K562 (cell line): ENCODE measurements around the gene TAF1A. TPM values are rescaled to one million over a fixed set of nuclear protein-coding genes. Genes with fewer than 3 reads are reported as not detected.

ENCODE experiments used
- CBFA2T2 ChIP-seq: fragments of 450-650 bp; conservative IDR thresholded peaks from 2 replicates; pipeline ENCODE4 v1.6.1; 2017; ENCODE audit warnings: mild to moderate bottlenecking
- CBX1 ChIP-seq: sonication (generic); IDR thresholded peaks from 2 replicates; pipeline ENCODE4 v1.6.1; 2016; ENCODE audit warnings: antibody characterized with exemption, low read depth, mild to moderate bottlenecking
- HMBOX1 ChIP-seq: sonication (generic); IDR thresholded peaks from 2 replicates; pipeline ENCODE4 v1.6.1; 2016
- STAT6 ChIP-seq: sonication (generic); formaldehyde crosslinking; IDR thresholded peaks from 2 replicates; pipeline ENCODE4 v1.8.1; 2023; ENCODE audit warnings: mild to moderate bottlenecking, missing genetic modification reagents
- ZNF589 ChIP-seq: fragments of 200-800 bp; sonication (Bioruptor generic); IDR thresholded peaks from 2 replicates; pipeline ENCODE4 v1.6.1; 2016; ENCODE audit warnings: low read depth, missing genetic modification characterization, missing compliant biosample characterization
- ZNF77 ChIP-seq: fragments of 250-450 bp; sonication (Bioruptor Pico); IDR thresholded peaks from 2 replicates; pipeline ENCODE4 v1.5.0; 2020
- polyA plus RNA-seq, 8 experiments: library from polyadenylated mRNA; depleted of rRNA in 4 of 8; stranded (reverse) in 5 of 8; unstranded in 3 of 8; fragments of >200 nt; fragmentation: Nextera tagmentation in 2 of 8; fragmentation: Illumina TruSeq in 1 of 8; extraction: Ambion mirVana in 2 of 8; extraction: Trizol in 1 of 8; gene quantifications; 2 replicates each; pipeline versions ENCODE4 v1.2.1 to v1.2.3, GENCODE V29; 2011 to 2014; ENCODE audit warnings: inconsistent platforms in 1 of 8, missing spikeins in 1 of 8
- total RNA-seq, 7 experiments: library from RNA; depleted of rRNA in 6 of 7; stranded (reverse); fragments of >200 nt in 6 of 7; fragmentation: Illumina TruSeq in 2 of 7; extraction: Trizol in 2 of 7; gene quantifications; 2 replicates each; pipeline versions ENCODE4 v1.2.1 to v1.2.3, GENCODE V29; 2011 to 2021; ENCODE audit warnings: low replicate concordance in 1 of 7
- TF ChIP-seq, protein P1 (sequence below): fragments of 200-600 bp; sonication (generic); IDR thresholded peaks from one replicate; pipeline ENCODE4 v1.6.1; 2012; ENCODE audit warnings: mild to moderate bottlenecking, low read depth, low read length, inconsistent platforms
- TF ChIP-seq, protein P2 (sequence below): fragments of 250-450 bp; sonication (Bioruptor Pico); IDR thresholded peaks from 2 replicates; pipeline ENCODE4 v1.5.0; 2022; ENCODE audit warnings: mild to moderate bottlenecking

Gene TAF1A
- total and polyA plus RNA-seq, 9 of the 15 experiments (the other 6 are each of a cell fraction or from before 2014, with no cell fraction given): 17.8 to 36.8 (median 25.3) TPM

DNA sequence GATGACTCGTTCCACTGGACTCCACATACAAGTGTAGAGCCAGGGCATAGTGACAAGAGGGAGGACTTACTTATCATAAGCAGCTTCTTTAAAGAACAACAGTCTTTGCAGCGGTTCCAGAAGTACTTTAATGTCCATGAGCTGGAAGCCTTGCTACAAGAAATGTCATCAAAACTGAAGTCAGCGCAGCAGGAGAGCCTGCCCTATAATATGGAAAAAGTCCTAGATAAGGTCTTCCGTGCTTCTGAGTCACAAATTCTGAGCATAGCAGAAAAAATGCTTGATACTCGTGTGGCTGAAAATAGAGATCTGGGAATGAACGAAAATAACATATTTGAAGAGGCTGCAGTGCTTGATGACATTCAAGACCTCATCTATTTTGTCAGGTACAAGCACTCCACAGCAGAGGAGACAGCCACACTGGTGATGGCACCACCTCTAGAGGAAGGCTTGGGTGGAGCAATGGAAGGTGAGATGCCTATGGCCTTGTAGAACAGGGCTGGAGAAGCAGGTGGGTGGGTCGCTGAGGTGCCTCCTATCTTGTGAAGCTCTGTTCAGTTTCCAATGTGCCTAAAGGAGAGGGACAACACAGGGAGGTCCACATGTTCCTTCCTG is 40.3 kb upstream of the TAF1A start (continued):
- TF ChIP-seq, protein P1, sequence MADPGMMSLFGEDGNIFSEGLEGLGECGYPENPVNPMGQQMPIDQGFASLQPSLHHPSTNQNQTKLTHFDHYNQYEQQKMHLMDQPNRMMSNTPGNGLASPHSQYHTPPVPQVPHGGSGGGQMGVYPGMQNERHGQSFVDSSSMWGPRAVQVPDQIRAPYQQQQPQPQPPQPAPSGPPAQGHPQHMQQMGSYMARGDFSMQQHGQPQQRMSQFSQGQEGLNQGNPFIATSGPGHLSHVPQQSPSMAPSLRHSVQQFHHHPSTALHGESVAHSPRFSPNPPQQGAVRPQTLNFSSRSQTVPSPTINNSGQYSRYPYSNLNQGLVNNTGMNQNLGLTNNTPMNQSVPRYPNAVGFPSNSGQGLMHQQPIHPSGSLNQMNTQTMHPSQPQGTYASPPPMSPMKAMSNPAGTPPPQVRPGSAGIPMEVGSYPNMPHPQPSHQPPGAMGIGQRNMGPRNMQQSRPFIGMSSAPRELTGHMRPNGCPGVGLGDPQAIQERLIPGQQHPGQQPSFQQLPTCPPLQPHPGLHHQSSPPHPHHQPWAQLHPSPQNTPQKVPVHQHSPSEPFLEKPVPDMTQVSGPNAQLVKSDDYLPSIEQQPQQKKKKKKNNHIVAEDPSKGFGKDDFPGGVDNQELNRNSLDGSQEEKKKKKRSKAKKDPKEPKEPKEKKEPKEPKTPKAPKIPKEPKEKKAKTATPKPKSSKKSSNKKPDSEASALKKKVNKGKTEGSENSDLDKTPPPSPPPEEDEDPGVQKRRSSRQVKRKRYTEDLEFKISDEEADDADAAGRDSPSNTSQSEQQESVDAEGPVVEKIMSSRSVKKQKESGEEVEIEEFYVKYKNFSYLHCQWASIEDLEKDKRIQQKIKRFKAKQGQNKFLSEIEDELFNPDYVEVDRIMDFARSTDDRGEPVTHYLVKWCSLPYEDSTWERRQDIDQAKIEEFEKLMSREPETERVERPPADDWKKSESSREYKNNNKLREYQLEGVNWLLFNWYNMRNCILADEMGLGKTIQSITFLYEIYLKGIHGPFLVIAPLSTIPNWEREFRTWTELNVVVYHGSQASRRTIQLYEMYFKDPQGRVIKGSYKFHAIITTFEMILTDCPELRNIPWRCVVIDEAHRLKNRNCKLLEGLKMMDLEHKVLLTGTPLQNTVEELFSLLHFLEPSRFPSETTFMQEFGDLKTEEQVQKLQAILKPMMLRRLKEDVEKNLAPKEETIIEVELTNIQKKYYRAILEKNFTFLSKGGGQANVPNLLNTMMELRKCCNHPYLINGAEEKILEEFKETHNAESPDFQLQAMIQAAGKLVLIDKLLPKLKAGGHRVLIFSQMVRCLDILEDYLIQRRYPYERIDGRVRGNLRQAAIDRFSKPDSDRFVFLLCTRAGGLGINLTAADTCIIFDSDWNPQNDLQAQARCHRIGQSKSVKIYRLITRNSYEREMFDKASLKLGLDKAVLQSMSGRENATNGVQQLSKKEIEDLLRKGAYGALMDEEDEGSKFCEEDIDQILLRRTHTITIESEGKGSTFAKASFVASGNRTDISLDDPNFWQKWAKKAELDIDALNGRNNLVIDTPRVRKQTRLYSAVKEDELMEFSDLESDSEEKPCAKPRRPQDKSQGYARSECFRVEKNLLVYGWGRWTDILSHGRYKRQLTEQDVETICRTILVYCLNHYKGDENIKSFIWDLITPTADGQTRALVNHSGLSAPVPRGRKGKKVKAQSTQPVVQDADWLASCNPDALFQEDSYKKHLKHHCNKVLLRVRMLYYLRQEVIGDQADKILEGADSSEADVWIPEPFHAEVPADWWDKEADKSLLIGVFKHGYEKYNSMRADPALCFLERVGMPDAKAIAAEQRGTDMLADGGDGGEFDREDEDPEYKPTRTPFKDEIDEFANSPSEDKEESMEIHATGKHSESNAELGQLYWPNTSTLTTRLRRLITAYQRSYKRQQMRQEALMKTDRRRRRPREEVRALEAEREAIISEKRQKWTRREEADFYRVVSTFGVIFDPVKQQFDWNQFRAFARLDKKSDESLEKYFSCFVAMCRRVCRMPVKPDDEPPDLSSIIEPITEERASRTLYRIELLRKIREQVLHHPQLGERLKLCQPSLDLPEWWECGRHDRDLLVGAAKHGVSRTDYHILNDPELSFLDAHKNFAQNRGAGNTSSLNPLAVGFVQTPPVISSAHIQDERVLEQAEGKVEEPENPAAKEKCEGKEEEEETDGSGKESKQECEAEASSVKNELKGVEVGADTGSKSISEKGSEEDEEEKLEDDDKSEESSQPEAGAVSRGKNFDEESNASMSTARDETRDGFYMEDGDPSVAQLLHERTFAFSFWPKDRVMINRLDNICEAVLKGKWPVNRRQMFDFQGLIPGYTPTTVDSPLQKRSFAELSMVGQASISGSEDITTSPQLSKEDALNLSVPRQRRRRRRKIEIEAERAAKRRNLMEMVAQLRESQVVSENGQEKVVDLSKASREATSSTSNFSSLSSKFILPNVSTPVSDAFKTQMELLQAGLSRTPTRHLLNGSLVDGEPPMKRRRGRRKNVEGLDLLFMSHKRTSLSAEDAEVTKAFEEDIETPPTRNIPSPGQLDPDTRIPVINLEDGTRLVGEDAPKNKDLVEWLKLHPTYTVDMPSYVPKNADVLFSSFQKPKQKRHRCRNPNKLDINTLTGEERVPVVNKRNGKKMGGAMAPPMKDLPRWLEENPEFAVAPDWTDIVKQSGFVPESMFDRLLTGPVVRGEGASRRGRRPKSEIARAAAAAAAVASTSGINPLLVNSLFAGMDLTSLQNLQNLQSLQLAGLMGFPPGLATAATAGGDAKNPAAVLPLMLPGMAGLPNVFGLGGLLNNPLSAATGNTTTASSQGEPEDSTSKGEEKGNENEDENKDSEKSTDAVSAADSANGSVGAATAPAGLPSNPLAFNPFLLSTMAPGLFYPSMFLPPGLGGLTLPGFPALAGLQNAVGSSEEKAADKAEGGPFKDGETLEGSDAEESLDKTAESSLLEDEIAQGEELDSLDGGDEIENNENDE: no peak
- TF ChIP-seq HMBOX1 (no peak), CBFA2T2 (no peak), CBX1 (no peak), ZNF589 (no peak), ZNF77 (CRISPR knock-in tag) (no peak), STAT6 (no peak)
- TF ChIP-seq, protein P2, sequence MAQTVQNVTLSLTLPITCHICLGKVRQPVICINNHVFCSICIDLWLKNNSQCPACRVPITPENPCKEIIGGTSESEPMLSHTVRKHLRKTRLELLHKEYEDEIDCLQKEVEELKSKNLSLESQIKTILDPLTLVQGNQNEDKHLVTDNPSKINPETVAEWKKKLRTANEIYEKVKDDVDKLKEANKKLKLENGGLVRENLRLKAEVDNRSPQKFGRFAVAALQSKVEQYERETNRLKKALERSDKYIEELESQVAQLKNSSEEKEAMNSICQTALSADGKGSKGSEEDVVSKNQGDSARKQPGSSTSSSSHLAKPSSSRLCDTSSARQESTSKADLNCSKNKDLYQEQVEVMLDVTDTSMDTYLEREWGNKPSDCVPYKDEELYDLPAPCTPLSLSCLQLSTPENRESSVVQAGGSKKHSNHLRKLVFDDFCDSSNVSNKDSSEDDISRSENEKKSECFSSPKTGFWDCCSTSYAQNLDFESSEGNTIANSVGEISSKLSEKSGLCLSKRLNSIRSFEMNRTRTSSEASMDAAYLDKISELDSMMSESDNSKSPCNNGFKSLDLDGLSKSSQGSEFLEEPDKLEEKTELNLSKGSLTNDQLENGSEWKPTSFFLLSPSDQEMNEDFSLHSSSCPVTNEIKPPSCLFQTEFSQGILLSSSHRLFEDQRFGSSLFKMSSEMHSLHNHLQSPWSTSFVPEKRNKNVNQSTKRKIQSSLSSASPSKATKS (CRISPR knock-in tag): no peak
